Activated CD4-positive, alpha-beta T cell treated with anti-CD3 and anti-CD28 coated beads, Interleukin-2, amount 50 U/mL, for 48 hours (primary cell): ENCODE results near the gene PGAM2.

Experiments used
- DNase-seq, 2 experiments: peaks; one replicate each; pipeline ENCODE4 v3.0.0-alpha.2; 2020

PGAM2 gene

DNA sequence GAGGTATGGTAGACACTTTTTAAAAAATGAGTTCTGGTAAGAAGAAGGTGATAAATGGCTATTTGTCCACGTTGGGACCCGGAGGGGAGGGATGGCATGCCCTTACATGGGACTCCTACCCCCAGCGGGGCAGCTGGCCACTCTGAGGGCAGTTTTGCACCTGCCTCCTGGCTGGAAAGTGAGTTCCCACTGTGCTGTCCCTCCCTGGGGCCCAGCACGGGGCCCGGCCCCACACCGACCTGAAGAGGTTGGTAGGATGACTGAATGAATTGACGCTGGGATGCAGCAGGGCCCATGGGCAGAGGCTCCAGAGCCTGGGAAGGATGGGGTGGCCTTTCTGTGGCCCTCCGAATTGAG, 38.2 kb upstream of the PGAM2 start:
- no peak for DNase-seq

DNA sequence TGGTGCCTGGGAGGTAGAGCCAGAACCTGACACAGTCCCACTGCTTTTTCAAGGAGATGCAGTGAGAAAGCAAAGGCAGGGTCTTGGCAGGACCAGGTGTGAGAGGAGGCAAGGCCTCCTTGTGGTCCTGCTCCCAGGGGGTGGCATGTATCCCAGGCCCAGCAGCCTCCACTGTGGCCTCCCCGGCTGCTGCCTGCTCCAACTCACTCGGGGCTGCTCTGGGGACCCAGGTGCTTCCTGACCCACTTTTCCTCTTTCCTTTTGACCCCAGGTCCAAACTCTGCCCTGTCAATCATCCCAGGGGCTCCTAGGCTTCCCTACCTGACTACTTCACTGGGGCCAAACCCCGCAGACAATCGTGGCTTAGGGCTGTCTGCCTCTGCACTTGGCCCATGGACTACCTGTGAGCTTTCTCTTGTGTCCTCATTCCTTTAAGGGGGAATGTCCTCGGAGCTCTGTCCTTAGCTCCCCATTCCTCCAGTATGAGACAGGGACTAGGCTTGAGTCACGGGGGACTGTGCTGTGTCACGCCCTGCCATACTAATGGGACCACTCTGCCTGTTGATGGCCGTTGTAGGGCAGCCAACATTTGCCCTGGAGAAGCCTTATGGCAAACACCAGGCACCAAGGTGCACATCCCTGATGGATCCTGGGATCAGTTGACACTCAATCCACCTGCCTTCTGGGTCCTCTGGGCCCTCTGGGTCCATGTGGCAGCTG, 37.6 kb upstream of the PGAM2 start:
- DNase-seq = no peak

DNA sequence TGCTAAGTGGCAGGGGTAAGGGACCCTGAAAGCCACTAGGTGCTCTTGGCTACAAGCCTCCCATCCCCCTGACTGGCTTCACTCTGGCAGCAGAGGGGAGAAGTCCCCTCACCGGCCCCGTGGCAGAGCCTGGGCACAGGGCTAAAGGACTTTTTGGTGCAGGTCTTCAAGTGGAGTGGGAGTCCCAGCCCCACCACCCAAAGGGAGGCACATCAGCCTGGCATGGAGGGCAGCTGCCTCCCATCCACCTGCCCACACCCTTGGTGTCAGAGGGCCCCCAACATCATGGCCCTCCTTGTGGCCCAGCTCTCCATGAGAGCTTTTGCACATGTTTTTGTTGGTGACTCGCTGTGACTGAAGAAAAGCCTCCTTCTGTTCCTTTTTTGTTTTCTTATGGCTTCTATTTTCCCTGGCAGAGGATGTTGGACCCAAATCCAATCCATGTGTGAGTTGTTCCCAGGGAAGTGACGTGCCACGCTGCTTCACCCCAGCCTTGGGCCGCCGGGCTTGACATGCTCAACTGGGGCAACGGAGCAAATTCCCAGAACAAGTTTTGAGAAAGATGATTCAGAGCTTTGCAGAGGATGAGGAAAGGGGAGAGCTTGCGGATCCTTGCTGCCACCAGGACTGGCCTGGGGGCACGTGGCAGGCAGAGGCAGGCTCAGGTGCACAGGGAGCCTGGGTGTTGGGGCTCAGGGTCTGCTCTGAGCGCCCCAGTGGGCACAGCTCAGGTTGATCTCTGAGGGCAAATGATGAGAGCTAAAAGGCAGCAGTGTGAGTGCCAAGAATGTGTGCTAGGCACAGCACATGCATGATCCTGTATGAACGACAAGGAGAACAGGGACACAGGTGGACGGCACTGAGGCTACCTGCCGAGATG, 36.8 kb upstream of the PGAM2 start:
- no peak for DNase-seq

DNA sequence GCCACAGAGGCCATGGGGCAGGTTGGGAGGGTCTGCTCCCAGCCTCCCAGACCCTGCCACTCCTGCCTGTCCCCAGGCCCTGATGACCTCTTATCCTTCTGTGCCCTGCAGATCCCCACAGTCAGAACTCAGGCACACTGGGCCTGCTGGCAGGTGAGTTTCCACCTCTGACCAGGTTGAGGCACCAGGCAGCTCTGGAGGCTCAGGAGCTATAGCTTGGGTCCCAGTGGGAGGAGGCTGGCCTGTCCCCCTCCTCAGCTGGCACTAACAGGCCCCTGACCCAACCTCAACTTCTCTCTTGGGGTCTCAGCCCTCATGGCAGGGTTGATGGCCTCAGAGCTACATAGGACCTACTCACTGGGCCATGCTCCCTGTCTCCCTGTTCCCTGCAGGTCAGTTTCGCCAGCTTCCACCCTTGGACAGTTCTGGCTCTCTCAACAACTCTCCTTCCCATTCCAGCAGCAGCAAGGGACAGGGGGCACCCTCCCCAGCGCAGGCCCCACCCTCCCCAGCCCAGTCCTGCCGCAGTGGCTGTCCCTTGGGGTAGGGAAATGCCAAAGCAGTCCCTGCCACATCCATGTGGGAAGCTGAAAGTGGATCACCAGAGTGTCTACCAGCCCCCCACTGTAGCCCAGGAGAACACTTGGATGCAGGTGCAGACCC, 36.1 kb upstream of the PGAM2 start:
- no peak for DNase-seq

DNA sequence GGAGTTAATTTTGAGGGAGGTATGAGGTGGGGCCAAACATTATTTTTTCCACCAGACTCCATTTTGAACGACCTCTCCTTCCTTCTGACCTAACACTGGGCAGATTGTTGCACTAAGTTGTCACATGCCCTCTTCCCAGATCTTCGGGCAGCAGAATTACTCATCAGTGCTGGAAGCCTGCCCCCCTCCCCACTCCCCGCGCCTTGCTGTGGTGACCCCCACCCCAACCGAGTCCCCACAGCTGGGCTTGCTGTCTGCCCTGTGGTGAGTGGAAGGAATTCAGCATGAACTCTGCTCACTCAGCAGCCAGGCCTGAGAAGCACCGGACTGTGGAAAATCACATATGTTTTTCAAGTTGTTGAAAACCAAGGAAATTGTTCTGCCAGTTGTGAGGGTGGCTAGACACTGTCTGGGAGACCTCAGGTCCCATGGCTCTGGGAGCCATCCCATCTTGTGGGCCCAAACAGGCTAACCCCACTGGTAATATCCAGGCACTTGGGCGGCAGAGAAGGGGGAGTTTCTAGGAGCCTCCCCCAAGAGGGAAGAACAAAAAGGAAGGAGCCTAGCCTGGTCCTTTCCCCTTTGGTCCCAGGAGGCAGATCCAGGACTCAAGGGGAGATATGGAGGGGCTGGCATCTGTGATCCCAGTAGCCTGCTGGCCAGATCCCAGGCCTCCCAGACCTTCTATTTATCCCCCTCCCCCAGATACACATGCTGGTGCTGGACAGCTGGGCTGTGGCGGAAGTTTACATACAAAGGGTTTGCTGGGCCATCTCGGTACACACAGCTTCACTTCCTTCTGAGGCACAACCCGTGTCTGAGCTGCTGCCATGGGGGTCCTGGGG, 35.3 kb upstream of the PGAM2 start:
- DNase-seq = no peak

DNA sequence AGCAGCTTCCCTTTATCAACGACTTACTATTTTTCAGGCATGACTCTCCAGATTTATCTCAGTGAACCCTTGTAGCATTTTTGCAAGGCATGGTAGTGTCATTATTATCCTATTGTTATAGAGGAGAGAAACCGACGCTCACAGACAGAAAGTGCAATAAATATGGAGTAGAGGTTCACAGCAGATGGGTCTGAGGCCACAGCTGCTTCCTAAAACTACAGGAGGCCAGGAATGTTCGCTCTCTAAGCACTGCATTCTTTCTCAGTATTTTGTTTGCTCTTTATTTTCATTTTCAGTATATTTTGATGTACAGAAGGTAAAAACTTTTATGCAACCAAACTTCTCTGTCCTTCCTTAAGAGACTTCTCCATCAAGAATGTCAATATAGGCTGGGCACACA, 34.3 kb upstream of the PGAM2 start:
- no peak for DNase-seq

DNA sequence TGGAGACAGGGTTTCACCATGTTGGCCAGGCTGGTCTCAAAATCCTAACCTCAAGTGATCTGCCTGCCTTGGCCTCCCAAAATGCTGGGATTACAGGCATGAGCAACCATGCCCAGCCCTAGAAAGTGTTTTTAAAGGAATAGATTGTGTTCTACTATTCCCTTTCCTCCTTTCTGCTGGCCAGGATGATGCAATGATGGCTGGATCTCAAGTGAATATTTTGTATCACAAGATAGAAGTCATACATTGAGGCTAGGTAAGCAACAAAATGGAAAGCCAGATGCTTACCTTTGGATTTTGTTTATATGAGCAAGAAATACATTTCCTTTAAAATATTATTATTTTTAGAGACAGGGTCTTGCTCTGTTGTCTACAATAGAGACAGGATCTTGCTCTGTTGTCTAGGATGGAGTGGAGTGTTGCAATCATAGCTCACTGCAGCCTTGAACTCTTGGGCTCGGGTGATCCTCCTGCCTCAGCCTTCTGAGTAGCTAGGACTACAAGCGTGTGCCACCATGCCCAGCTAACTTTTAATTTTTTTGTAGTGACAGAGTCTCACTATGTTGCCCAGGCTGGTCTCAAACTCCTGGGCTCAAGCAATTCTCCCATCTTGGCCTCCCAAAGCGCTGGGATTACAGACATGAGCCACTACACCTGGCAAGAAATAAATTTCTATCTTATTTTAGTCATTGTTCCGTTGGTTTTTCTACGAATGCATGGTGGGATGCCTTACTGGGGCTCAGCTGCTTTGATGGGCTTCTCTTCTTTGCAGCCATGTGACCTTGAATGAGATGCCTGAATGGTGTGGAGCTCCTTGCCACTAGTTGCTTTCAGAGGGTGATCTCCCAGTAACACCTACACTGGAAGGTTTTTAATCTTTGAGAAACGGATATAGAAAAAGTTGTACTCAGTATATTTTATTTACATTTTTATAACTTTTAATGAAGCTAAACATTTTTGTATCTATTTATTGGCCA, 33.0 kb upstream of the PGAM2 start:
- DNase-seq = no peak

DNA sequence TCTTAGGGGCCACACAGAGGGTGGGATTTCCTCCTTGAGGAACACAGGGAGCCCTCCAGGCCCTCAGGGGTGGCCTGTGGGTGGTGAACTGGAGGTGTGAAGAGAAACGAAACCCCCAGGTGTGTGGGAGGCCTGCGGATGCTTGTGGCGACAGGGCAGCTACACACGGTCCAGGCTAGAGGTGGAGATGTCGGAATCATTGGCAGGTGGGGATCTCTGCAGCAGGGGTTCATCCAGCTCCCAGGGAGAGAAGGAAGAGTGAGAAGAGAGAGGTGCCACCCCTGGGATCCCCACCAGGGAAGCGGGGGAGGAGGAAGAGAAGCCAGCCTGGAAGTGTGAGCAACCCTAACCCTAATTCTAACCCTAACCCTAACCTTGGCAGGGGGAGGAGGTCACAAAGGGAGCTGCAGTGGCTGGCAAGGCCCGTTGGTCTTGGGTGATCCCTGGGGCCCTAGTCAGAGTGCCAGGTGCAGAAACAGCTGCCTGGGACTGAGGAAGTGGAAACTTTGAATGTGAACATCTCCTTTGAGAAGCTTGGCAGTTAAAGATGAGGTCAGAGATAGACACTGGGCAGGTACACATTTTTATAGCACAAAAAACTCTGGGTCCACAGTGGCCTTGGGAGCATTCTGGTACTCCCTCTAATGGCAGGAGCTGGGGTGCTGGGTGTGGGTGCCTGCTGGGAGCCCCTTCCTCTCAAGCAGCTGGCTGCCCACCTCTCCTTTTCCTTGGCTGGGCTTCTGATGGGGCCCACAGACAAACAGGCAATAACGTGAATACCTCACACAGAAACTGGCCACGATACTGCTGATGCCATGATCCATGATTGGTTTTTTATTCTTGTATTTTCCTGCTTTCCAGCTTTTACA, 31.9 kb upstream of the PGAM2 start:
- no peak for DNase-seq

DNA sequence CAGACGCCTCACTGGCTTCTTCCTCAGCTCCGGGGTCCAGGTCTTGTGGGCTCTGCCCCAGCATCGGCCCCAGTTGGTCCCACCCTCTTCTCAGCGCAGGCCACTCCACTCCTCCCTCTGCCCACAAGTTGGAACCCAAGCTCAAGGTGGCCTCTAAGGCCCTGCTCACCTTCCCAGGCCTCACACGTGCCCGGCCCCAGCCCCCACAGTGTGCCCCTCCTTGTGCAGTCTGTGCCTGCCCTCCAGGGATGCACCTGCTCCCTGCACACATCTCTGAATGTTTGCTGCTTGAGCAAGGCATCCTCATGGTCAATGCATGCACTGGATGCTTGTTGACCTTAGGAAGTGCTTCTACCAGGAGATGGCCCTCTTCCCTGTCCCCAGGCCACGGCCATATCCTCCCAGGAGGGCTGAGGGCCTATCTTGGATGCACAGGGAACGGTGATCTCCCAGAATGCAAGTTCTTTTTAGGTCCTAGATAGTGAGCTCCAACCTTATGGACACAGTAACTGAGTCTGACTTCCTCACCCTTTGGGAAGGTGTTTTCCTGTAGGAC, 31.0 kb upstream of the PGAM2 start:
- no peak for DNase-seq

DNA sequence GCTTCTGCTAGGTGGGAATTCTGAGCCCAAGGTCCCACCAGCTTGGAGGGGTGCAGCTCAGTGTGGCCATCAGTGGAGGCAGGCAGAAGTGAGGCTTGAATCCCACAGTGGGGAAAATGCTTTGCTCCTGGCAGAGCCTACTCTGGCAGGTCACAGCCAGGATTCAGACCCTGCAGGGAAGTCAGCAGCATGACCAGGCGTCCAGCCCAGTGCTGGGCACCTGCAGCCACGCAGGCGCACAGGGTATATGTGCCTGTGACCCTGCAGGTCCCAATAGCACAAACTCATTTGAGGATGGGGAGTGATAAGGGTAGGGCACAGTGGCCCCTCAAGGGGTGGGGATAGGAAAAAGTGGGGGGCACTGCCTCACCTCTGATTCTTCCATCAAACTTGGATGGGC, 30.4 kb upstream of the PGAM2 start:
- no peak for DNase-seq

DNA sequence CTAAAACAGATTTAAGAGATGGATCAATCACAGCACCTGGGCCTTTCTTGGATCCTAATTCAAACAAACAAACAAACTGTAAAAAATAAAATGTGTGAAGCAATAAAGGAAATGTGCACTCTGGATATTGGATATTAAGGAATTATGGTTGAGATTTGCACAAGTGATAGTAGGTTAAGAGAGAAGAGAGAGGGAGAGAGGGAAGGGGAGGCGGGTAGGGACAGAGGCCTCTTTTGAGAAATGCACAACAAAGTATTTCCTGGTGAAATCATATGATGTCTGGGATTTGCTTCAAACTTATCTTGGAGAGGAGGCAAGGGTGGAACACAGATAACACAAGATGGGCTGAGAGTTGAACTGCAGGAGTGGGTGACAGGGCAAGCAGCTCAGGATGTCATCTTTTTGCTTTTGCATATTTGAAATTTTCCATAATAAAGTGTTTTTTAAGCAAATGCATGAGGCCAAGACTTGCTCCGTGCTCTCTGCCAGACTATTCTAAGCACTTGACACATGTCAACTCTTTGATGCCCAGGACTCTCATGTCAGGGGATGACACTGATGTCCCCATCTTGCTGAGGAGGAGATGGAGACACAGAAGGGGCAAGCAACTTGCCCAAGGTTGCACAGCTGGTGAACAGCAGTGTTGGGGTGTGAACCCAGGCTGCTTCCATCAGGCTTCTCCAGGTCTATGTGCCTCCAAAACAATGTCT, 29.7 kb upstream of the PGAM2 start:
- no peak for DNase-seq

DNA sequence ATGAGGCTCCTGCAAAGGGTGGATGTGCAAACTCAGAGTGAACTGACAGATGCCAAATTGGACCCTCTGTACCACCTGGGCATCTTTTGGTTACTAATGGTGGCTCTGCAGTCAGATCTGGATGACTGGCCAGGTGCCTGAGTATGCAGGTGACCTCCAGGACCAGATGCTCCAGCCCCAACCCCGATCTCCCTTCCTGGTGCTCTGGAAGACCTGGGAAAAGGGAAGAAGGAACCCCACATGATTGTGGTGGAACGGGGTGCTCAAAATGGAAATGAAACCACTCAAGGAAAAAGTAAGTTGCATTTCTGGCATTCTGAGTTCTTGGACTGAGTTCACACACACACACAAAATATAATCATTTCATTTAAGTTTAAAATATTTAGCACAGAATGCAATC, 29.0 kb upstream of the PGAM2 start:
- no peak for DNase-seq

DNA sequence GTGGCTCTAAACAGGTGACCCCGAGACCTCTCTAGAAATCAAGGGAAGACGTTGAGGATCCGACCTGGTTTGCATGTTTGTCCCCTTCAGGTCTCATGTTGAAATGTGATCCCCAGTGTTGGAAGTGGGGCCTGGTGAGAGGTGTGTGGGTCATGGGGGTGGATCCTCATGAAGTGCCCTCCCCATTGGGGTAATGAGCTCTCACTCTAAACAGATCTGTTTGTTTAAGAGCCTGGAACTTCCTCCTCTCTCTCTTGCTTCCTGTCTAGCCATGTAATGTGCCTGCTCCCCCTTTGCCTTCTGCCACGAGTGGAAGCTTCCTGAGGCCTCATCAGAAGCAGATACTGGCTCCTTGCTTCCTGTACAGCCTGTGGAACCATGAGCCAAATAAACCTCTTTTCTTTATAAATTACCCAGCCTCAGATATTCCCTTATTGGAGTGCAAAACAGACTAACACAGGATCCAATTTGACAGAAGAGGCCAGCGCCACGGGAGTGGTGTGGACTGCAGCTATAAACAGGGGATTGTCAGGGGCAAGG, 27.8 kb upstream of the PGAM2 start:
- no peak for DNase-seq

DNA sequence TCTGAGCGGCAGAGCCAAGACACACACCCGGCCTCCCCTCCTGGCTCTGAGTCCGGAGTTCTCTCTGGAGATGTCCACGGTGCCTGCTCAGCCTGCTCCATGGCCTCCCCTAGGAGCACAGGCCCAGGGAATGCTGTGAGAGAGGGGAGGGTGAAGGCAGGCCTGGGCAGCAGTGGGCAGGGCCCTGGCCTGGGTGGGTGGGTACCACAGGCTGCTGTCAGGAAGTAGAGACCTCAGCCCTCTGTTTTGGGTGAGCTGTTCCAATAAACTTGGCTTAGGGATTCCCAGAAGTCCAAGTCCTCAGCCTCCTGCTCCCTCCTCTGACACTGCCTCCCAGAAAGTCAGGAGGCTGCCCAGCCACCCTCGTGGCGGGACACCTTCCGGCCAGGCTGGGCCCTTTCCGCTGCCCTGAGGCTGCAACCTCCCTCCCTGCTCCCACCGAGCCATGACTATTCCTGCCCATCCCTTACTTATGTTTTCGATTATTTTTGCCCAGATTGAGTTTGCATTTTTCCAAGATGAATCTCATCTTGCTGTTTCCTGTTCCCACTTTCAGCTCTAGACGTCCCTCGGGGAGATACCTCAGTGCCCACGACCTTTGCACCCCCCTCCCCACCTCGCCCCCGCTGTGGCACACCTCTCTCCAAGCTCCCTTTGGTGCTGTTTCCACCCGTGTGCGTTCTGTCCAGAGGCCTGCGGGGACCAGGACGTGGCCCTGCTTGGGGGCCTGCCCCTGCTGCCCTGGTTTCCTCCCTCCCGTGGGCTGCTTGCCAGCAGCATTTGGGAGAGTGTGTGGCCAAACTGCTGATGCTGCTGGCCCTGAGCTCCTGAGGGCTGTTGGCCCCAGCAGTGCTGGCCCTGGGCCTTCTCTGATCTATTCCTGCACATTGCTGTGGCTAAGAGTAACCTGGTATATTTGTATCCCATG, 22.8 kb upstream of the PGAM2 start:
- no peak for DNase-seq

DNA sequence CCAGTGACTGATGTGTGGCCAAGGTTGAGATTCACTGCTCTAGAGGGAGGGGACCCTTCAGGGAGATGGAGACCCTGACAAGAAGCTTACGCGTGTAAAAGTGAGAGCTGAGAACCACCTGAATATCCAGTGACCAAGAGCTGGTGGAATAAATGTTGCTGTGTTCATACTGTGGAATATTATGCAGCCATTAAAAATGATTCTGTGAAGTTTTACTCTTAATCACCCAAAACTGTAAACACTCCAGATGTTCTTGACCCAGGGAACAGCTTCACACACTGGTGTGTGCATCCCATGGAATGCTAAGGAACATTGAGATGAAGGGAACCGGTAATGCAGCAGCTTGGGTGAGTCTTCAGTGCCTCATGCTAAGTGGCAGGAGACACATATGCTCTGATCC, 21.3 kb upstream of the PGAM2 start:
- no peak for DNase-seq

DNA sequence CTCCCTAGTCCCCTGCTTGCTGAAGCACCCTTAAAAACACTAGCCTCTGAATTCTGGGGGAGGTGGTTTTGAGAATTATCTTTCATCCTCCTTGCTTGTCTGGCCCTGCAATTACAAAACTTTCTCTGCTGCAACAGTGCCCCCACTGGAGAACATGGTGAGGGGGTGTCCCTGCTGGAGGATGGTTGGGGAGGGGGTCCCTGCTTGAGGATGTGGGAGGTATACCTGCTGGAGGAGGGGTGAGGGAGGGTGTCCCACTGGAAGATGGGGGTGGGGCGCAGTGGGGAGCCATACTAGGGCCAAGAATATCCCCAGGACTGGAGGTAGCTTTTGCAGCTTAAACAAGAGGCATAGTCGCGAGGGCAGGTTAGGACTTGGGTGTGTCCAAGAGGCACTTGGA, 20.2 kb upstream of the PGAM2 start:
- no peak for DNase-seq

DNA sequence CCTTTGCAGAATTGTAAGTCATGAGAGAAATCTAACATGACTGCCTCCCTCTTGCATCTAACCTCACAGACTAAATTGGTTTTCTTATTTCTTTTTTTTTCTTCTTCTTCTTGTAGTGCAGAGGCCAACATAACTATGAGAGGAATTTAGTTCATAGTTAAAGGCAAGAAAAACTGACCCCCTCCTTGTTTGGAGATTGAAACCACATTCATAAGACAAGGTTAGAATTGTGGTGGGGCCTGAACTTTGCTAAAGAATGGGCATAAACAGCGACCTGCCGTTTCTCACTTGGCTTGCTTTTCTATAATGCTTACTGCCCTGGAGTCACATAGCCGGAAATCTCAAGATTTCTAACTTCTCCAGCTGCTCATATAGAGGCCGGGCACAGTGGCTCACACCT, 19.3 kb upstream of the PGAM2 start:
- no peak for DNase-seq

DNA sequence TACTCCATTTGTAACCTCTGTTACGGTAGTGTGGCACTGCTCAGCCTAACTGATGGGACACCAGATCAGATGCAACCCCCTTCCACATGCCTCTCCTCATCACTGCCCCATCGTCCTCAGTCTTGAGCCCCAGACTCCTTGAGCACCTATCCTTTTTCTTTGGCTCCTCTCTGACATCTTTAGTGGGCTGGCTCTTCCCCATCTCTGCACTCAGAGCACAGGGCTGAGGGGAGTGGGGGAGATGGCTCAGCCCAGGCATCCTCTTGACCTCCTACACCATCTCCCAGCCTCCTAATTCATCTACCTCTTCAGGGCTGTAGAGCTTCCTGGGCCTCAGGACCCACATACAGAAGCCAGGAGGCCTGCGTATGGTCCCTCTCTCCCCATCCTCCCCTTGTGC, 18.4 kb upstream of the PGAM2 start:
- DNase-seq = no peak
